Measurements from ENCODE around the gene ITGAD. TPM values are rescaled to one million over a fixed set of nuclear protein-coding genes. Genes with fewer than 3 reads are reported as not detected.

The ITGAD gene
- total RNA-seq, 1 donor: under 0.01 TPM

DNA sequence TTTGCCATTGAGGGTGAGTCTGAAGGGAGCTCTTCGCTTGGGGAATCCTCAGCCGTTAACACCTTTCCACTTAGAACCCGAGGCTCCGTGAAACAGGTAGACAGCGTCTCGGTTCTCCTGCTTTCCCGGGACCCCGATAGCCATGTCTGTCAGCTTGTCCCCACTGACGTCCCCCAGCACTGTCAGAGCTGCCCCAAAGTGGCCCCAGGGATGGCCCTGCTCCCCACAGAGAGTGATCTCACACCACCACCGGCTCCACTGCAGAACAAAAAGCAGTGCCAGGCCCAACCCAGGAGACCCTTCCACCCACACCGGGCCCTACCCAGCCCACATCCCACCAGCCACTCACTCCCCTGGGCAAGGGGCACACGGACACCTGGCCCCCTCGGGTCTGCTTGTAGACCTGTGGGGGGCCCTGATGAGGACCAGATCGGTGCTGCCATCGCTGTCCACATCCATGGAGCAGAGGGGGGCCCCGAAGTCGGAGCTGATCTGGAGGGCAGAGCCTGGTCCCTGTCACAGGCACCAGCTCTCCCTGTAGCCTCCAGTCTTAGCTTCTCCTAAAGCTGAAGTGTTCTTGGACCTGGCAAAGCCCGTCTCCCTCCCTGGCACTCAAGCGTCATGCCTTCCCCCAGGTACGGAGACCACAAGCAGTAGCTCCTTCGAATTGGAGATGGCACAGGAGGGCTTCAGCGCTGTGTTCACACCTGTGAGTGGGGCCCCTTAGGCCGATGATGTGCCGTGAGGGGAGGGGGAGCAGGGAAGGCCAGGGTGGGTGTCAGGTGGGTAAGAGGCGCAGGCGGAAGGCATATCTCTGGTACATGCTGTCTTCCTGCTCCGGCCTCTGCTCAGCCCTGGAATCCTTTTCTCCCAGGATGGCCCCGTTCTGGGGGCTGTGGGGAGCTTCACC lies 31.7 kb upstream of the ITGAD start:
- H3K27me3 ChIP-seq (ENCODE audit: insufficient read depth, low read length): no peaks in the 10 kb centered on the region
- peaks cover 71% of the 10 kb centered on the region for H3K4me1 ChIP-seq (ENCODE audit: insufficient read depth, low read length)
- H3K4me3 ChIP-seq (ENCODE audit: low read length): no peak overlapping the region
- no peaks in the 10 kb centered on the region for H3K9me3 ChIP-seq (ENCODE audit: low read depth, low read length)

DNA sequence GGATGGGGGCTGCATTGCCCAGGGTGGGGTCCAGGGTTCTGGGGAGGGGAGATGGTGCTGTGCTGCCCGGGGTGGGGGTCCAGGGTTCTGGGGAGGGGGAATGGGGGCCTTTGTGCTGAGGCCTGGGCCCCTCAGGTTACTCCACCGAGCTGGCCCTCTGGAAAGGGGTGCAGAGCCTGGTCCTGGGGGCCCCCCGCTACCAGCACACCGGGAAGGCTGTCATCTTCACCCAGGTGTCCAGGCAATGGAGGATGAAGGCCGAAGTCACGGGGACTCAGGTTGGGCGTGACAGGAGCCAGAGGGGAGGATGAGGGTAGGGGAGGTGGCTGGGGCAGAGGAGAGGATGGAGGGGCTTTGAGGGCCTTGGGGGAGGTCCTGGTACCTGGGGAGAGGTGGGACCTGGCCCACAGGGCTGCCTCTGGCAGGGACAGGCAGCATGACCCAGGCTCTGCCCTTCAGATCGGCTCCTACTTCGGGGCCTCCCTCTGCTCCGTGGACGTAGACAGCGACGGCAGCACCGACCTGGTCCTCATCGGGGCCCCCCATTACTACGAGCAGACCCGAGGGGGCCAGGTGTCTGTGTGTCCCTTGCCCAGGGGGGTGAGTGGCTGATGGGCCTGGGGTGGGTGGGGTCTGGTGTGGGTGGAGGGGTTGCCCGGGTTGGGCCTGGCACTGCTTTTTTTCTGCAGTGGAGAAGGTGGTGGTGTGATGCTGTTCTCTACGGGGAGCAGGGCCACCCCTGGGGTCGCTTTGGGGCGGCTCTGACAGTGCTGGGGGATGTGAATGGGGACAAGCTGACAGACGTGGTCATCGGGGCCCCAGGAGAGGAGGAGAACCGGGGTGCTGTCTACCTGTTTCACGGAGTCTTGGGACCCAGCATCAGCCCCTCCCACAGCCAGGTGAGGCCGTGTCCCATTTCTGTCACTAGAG lies 30.4 kb upstream of the ITGAD start:
- peaks cover 71% of the 10 kb centered on the region for H3K4me1 ChIP-seq (ENCODE audit: insufficient read depth, low read length)
- no peaks in the 10 kb centered on the region for H3K27me3 ChIP-seq (ENCODE audit: insufficient read depth, low read length)
- no peaks in the 10 kb centered on the region for H3K9me3 ChIP-seq (ENCODE audit: low read depth, low read length)
- no peak overlapping the region for H3K4me3 ChIP-seq (ENCODE audit: low read length)

DNA sequence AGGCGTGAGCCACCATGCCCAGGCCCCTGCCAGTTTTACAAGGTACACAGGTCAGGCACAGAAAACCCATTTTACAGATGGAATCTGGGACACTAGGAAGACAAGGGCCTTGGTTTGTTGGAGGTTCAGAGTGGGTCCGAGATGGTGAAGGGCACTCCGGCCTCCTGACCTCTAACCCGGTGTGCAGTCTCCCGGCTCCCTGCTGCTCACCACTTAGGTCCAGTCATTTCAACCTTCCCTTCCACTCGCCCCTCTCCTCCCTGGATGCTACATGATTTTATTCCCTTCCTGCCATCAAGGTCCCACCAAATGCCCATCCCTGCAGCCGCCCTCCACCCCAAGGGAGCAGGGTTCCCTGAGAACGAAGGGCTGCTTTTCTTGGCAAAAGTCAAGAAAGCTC lies 29.4 kb upstream of the ITGAD start:
- Histone ChIP-seq H3K4me1 (ENCODE audit: insufficient read depth, low read length) (peaks cover 68% of the 10 kb centered on the region), H3K9me3 (ENCODE audit: low read depth, low read length) (no peaks in the 10 kb centered on the region), H3K4me3 (ENCODE audit: low read length) (no peak overlapping the region), H3K27me3 (ENCODE audit: insufficient read depth, low read length) (no peaks in the 10 kb centered on the region)

DNA sequence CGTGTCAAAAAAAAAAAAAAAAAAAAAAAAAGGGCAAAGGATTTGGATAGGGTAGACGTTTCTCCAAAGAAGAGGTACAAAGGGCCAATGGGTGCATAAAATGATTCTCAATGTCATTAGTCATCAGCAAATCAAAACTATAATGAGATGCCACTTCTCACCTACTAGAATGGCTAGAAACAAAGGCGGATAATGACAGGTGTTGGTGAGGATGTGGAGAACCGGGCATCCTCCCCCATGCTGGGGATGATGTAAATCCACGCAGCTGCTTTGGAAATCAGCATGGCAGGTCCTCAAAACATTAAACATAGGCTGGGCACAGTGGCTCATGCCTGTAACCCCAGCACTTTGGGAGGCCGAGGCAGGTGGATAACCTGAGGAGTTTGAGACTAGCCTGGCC lies 28.7 kb upstream of the ITGAD start:
- H3K4me1 ChIP-seq (ENCODE audit: insufficient read depth, low read length): peaks cover 62% of the 10 kb centered on the region
- no peaks in the 10 kb centered on the region for H3K9me3 ChIP-seq (ENCODE audit: low read depth, low read length)
- H3K27me3 ChIP-seq (ENCODE audit: insufficient read depth, low read length): no peaks in the 10 kb centered on the region
- no peak overlapping the region for H3K4me3 ChIP-seq (ENCODE audit: low read length)

DNA sequence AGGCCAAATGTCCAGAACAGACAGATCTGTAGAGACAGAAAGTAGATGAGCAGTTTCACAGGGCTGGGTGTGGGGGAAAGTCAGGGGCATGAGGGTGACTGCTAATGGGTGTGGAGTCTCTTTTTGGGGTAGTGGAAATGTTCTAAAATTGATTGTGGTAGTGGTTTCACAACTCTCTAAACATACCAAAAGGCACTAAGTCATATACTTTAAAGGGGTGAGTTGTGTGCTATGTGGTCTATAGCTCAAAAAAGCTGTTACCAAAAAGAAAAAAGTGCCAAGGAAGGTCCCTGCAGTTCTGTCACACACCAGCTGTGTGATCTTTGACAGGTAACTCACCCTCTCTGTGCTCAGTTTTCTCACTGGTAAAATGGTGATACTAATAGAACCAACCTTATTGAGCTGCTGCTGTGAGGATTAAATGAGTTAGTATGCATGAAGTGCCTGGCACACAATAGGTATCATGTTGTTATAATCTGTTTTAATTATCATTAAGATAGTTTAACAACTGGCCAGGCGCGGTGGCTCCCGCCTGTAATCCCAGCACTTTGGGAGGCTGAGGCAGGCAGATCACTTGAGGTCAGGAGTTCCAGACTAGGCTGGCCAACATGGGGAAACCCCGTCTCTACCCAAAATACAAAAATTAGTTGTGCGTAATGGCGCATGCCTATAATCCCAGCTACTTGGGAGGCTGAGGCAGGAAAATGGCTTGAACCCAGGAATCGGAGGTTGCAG lies 27.8 kb upstream of the ITGAD start:
- H3K4me1 ChIP-seq (ENCODE audit: insufficient read depth, low read length): peaks cover 54% of the 10 kb centered on the region

DNA sequence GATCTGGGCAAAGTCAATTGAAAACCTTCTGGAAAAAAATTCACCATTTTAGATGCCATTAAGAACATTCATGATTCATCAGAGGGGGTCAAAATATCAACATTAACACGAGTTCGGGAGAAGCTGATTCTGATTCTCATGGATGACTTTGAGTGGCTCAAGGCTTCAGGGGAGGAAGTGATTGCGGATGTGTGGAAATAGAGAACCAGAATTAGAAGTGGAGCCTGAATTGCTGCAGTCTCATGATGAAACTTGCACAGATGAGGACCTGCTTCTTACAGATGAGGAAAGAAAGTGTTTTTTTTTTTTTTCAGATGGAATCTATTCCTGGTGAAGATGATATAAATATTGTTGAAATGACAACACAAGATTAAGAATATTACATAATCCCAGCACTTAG lies 25.3 kb upstream of the ITGAD start:
- H3K4me1 ChIP-seq (ENCODE audit: insufficient read depth, low read length): peaks cover 48% of the 10 kb centered on the region
- H3K27me3 ChIP-seq (ENCODE audit: insufficient read depth, low read length): no peaks in the 10 kb centered on the region
- H3K4me3 ChIP-seq (ENCODE audit: low read length): no peak overlapping the region
- no peaks in the 10 kb centered on the region for H3K9me3 ChIP-seq (ENCODE audit: low read depth, low read length)

More for the DNA sequence above, 27.8 kb upstream of the ITGAD start:
- no peak overlapping the region for H3K4me3 ChIP-seq (ENCODE audit: low read length)
- H3K27me3 ChIP-seq (ENCODE audit: insufficient read depth, low read length): no peaks in the 10 kb centered on the region
- H3K9me3 ChIP-seq (ENCODE audit: low read depth, low read length): no peaks in the 10 kb centered on the region

DNA sequence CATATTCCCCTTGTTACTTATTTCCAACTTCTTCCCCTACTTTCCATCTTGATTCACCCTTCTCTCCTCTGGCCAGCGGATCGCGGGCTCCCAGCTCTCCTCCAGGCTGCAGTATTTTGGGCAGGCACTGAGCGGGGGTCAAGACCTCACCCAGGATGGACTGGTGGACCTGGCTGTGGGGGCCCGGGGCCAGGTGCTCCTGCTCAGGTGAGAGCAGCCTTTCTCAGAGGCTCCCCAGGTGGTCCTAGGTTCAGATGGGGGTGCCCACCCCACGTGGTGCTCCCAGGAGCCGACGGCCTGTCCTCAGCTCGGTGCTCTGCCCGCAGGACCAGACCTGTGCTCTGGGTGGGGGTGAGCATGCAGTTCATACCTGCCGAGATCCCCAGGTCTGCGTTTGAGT lies 22.1 kb upstream of the ITGAD start:
- Histone ChIP-seq H3K9me3 (ENCODE audit: low read depth, low read length) (no peaks in the 10 kb centered on the region), H3K27me3 (ENCODE audit: insufficient read depth, low read length) (no peaks in the 10 kb centered on the region), H3K4me3 (ENCODE audit: low read length) (no peak overlapping the region), H3K4me1 (ENCODE audit: insufficient read depth, low read length) (peaks cover 24% of the 10 kb centered on the region)

DNA sequence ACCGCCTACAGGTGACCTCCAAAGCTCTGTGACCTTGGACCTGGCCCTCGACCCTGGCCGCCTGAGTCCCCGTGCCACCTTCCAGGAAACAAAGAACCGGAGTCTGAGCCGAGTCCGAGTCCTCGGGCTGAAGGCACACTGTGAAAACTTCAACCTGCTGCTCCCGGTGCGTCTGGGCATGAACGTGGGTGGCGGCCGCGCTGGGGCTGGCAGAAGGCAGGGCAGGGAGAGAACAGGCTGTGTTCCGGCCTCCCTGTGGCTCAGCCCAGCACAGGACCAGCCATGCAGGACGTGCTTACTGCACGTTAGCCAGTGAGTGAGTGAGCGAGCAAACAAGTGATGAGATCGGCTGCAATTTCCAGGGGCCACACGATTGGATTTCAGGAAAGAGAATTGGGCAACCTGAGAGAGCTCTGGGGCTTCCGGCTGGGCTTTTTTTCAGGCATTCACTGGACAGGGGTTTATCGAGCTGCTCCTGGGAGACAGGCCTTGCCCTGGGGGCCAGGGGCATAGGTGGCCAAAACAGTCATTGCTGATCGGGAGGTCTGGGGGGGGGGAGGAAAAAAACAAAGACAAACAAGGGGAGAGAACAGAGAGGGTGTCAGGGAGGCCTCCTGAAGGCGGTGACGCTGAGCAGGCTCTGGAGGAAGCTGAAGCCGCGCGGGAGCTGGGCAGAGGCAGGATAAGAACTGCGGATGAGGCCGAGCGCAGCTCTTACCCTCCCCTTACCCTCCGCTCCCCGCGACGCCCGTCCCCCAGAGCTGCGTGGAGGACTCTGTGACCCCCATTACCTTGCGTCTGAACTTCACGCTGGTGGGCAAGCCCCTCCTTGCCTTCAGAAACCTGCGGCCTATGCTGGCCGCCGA lies 21.3 kb upstream of the ITGAD start:
- Histone ChIP-seq H3K4me3 (ENCODE audit: low read length) (no peak overlapping the region), H3K4me1 (ENCODE audit: insufficient read depth, low read length) (peaks cover 16% of the 10 kb centered on the region), H3K27me3 (ENCODE audit: insufficient read depth, low read length) (no peaks in the 10 kb centered on the region), H3K9me3 (ENCODE audit: low read depth, low read length) (no peaks in the 10 kb centered on the region)

DNA sequence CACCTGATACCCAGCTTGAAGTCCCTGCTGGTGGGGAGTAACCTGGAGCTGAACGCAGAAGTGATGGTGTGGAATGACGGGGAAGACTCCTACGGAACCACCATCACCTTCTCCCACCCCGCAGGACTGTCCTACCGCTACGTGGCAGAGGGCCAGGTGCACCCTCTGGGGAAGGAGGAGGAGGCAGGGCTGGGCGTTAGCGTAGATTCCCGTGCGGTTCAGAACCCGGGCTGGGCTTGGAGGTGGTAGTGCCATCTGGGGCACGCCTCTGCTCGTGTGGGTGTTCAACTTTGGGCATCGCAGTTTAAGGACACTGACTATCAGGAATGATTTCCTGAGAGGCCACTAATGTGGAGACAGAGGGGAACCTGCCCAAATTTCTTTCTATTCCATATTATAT lies 19.9 kb upstream of the ITGAD start:
- no peaks in the 10 kb centered on the region for H3K9me3 ChIP-seq (ENCODE audit: low read depth, low read length)
- H3K4me1 ChIP-seq (ENCODE audit: insufficient read depth, low read length): peaks cover 9% of the 10 kb centered on the region
- no peak overlapping the region for H3K4me3 ChIP-seq (ENCODE audit: low read length)
- H3K27me3 ChIP-seq (ENCODE audit: insufficient read depth, low read length): no peaks in the 10 kb centered on the region

DNA sequence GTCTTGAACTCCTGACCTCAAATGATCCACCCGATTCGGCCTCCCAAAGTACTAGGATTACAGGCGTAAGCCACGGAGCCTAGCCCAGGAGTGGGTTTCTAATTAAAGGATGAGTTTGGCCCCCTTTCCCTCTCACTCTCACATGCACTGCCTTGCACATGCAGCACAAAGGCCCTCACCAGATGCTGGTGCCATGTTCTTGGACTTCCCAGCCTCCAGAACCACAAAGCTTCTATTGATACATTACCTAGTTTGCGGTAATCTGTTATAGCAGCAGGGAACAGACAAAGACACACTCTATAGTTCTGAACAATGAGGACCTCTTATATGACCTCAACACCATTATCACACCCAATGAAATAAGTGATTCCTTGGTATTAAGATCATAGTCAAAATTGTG lies 17.9 kb upstream of the ITGAD start:
- Histone ChIP-seq H3K4me1 (ENCODE audit: insufficient read depth, low read length) (peaks cover 8% of the 10 kb centered on the region), H3K4me3 (ENCODE audit: low read length) (no peak overlapping the region), H3K9me3 (ENCODE audit: low read depth, low read length) (no peaks in the 10 kb centered on the region), H3K27me3 (ENCODE audit: insufficient read depth, low read length) (no peaks in the 10 kb centered on the region)

DNA sequence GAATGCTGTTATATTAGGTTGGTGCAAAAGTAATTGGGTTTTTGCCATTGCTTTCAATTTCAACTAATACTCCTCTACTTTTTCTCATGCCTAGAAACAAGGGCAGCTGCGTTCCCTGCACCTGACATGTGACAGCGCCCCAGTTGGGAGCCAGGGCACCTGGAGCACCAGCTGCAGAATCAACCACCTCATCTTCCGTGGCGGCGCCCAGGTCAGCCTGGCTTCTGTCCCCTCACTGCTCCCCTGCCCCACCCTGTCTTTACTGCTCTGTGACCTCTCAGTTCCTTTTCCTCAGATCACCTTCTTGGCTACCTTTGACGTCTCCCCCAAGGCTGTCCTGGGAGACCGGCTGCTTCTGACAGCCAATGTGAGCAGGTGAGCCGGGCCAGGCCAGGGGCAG lies 16.4 kb upstream of the ITGAD start:
- H3K27me3 ChIP-seq (ENCODE audit: insufficient read depth, low read length): no peaks in the 10 kb centered on the region
- no peaks in the 10 kb centered on the region for H3K9me3 ChIP-seq (ENCODE audit: low read depth, low read length)
- H3K4me1 ChIP-seq (ENCODE audit: insufficient read depth, low read length): peaks cover 8% of the 10 kb centered on the region
- H3K4me3 ChIP-seq (ENCODE audit: low read length): no peak overlapping the region

DNA sequence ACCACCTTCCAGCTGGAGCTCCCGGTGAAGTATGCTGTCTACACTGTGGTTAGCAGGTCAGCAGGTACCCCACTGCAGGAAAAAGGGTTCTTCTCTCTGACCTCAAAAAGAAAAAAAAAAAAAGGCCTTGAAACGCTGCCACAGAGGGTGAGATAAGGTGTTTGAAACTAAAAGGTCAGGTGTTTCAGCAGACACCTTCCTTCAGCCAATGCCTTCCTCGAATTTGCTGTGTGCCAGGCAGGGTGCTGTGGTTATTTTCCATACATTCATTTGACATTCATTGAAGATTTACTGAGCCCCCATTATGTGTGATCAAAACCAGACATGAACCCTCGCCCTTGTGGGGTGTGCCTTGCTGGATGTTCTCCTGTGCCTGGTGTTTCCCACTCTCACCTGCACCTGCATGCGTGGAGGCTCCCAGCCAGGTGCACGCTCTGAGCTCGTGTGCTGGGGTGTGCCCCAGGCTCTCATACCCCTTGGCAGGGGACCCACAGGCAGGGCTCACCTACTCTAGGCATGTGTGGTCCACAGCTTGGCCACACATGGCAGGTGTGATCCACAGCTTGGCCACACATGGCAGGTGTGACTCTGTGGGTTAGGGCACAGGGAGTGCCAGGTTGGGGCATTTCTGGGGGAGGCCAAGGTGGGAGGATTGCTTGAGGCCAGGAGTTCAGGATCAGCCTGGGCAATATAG lies 15.8 kb upstream of the ITGAD start:
- Histone ChIP-seq H3K27me3 (ENCODE audit: insufficient read depth, low read length) (no peaks in the 10 kb centered on the region), H3K9me3 (ENCODE audit: low read depth, low read length) (no peaks in the 10 kb centered on the region), H3K4me3 (ENCODE audit: low read length) (no peak overlapping the region), H3K4me1 (ENCODE audit: insufficient read depth, low read length) (peaks cover 8% of the 10 kb centered on the region)

DNA sequence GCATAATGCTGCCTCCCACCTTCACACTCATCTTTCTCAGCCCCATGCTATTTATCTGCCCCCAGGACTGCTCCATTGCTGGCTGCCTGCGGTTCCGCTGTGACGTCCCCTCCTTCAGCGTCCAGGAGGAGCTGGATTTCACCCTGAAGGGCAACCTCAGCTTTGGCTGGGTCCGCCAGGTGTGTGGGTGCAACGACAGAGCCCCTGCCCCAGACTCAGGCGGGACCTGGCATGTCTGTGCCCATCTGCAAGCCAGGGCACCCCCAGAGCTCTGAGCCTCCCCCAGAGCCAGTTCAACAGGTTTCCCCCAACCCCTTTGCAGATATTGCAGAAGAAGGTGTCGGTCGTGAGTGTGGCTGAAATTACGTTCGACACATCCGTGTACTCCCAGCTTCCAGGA lies 12.9 kb upstream of the ITGAD start:
- Histone ChIP-seq H3K9me3 (ENCODE audit: low read depth, low read length) (no peaks in the 10 kb centered on the region), H3K27me3 (ENCODE audit: insufficient read depth, low read length) (no peaks in the 10 kb centered on the region), H3K4me1 (ENCODE audit: insufficient read depth, low read length) (peaks cover 8% of the 10 kb centered on the region), H3K4me3 (ENCODE audit: low read length) (no peak overlapping the region)

All from mononuclear cell (primary cell).